DMS 273 treated with DMSO at 0.1 percent for 48 hours (cell line): ENCODE data around the gene CSMD2.

Experiments used
- DNase-seq: peaks from one replicate; lab custom pipeline; 2025; lab: John Stamatoyannopoulos, UW

Gene CSMD2

DNA sequence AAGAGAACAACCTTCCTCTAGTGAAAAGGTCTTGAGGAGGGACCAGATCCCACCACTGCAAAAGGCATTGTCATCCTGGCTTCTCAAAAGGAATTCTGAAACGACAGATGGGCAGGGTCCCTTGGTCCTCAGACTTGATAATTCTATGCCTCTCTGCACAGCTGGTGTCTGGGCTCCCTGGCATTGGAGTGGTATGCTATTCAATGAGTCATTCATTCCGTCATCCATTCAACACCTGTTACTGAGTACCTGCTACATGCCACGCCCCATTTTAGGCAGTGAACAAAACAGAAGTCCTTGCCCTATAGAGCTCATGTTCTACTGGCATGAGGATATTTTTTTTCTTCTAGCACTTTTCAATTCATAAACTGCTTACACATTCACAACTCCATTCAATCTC lies 347.0 kb downstream of the CSMD2 start:
- peak; percentile 38 for DNase-seq

DNA sequence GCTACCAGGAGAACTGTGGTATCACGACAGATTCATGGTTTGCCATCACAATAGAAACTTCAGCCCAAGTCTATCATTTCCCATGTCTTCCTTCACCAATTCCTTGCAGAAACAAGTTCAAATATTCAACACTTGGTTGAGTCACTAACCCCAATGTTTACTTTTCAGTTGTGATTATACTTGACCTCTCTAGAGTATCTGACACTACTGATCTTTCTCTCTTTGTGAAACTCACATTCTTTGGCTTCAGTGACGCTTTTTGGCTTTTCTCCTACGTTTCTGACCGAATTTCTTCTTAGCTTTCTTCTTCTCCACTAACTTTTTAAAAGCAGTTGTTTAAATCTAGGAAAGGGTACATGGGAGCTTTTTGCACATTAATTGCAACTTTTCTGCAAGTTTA lies 350.0 kb downstream of the CSMD2 start:
- DNase-seq: no peak

DNA sequence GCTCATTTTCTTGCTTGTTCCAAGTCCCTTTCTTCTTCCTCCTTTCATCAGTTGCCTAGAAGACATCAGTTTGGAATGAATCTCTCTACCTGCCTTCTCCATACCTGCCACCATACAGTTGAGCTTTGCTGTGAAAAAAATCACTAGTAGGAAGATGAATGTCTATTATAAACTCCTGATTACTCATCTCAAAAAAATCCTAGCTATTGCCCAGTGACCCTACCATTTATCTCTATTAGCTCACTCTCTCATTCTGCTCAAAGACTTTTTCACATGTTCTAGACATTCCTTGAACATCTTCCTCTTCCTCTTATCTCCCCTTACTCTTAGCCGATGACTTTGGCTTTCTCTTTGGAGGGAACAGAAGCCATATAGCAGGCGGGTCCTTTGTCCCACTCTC lies 350.9 kb downstream of the CSMD2 start:
- DNase-seq: no peak

DNA sequence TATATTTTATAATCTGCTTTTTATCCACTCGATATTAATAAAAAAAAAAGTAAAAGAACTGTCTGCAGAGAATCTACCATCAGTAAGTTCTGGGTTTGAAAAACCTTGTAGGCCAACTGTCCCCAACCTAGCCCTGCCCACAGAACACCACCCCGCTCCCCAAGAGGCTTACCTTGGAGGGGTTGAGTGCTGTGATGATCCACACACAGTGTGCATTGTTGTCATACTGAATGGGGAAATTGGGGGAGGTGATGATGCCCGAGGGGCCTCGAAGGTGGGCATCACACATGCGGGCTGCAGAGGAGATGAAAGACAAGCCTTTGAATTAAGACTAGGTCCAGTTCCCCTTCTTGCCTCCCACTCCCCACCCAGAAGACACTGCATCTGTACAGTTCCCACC lies 354.5 kb downstream of the CSMD2 start:
- DNase-seq: no peak

DNA sequence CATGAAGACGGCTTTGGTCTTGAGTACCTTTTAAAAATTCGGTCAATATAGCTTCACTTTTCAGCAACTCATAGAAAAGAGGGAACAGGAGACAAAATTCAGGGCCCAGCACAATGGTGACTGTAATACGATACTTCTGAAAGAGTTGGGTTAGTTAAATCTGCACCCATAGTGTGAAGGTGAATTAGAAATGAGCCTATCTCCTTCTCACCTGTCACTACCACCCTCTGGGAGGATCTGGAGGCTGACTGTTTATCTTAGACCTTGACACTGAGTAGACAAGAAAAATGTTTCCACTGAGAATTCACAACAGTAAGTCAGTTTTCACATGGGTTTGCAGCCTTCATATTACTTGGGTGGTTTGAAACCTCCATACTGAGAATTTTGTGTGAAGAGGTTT lies 359.0 kb downstream of the CSMD2 start:
- DNase-seq: no peak

DNA sequence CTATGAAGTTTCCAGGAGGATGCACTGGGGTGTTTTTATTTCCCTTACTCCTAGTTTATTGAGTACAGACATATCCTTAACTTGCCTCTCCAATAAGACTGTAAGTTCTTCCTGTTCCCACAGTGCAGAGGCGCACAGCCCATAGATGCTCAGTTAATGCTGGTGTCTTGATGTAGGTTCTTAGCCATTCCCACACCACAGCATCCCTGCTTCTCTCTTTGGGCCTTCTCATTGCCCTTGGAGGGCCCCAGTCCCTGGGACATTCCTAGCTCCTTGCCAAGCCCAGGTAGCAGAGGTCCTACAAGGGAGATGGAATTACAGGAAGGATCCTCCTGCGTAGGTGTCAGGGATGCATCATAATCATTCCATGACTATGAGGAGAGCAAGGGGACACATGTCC lies 362.8 kb downstream of the CSMD2 start:
- DNase-seq: no peak

DNA sequence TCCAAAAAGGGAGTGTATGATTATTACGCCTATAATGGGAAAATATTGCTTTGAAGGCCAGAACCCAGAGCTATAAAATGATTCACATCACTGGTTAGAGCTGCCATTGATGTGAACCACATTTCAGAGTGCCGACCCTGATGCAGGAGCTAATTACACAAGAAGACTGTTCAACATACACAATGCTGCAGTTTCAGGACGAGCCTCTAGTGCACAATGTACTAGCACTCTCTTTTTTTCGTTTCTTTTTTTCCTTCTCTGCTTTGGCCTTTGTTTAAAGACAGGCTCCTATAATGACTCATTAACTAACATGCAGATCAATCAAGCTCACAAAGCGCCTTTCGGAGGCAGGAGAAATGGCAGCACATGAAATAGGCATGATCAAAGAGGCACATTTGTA lies 367.2 kb downstream of the CSMD2 start:
- DNase-seq: no peak

DNA sequence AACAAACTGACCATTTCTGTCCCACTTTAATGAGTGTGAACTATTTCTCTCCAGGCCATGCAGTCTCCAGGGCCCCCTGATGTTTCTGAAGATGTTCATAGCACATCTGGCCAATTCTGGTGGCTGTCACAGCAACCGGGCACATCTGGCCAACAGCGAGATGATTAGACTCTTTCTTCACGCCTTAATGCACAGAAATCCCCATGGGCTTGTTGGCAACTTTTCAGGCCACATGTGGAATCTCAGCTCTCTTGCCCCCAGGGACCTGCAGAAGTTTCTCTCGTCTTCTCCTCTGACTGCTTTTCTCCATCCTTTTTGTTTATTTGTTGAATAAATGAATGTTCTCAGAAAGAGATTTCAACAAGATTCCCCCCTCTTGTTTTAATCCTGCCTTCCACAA lies 372.4 kb downstream of the CSMD2 start:
- no peak for DNase-seq

DNA sequence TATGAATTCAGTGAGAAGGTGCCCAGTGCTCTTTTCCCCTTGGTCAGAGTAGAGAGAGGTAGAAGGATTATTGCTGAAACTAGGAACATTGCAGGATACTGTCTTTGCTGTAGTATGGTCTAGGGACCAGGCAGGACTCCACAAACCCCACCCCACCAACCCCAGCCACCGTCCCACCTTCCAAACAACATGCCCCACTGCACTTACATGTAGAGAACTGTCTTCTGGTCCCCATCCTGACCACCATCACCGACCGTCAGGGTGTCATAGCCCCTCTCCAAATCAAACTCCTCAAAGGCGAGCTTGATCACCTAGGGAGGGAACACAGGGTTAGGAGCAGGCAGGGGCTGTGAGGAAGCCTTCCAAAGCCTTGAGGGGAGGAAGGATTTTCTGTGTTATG lies 372.8 kb downstream of the CSMD2 start:
- no peak for DNase-seq

DNA sequence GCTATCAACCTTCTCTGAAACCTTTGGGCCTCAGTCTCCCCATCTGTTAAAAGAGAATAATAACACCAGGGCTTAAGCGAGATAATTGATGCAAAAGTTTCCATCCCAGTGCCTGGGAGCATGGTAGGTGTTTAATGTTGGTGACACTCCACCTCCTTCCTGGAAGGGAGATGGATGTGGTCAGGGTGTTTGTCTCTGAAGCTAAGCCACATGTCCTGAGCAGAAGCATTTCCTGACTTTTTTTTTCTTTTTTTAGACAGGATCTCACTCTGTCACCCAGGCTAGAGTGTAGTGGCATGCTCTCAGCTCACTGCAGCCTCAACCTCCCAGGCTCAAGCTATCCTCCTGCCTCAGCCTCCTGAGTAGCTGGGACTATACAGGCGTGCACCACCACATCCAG lies 373.8 kb downstream of the CSMD2 start:
- no peak for DNase-seq

DNA sequence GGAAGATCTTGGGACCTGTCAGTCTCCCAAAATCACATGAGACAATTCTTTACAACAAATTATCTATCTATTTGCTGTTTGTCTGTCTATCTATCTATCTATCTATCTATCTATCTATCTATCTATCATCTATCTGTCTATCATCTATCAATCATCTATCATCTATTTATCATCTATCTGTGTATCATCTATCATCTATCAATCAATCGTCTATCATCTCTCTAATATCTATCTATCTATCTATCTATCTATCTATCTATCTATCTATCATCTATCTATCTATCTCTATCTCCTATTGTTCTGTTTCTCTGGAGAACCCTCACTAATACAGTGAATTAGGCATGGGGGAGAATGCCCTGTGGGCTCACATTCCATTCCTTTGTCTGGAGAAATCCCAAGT lies 374.5 kb downstream of the CSMD2 start:
- no peak for DNase-seq

DNA sequence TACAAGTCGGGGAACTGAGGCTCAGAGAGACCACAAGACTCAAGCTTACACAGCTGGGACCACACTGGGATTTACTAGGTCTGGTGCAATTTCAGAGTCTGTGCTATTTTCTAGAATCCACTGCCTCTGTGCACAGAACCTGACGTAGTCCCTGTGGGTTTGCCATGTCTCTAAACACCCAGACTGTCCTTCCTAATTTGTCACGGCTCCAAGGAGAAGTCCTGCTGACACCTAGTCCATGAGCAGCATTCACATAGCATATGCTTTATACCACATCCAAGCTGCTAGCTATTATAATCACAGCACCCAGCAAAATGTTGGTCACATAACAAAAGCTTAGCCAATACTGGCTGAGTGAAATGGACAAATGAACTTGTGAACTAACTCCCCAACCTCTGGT lies 380.2 kb downstream of the CSMD2 start:
- DNase-seq: no peak

DNA sequence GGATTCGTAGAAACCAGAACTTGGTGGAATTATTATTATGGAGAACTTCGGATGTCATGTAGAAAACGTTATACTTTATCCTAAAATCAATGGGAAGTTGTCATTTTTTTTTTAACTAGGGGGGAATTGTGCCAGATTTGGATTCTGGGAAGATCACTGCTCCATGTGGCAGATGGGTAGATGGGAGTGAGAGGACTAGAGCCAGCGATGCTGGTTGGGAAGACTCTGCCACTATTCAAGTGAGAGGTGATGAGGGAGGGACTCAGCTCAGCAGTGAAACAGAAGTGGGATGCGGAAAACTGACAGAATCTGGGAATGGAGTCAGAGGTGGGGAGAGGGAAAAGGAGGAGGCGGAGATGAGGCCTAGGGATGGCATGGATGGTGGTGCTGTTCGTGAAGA lies 382.3 kb downstream of the CSMD2 start:
- DNase-seq: no peak

DNA sequence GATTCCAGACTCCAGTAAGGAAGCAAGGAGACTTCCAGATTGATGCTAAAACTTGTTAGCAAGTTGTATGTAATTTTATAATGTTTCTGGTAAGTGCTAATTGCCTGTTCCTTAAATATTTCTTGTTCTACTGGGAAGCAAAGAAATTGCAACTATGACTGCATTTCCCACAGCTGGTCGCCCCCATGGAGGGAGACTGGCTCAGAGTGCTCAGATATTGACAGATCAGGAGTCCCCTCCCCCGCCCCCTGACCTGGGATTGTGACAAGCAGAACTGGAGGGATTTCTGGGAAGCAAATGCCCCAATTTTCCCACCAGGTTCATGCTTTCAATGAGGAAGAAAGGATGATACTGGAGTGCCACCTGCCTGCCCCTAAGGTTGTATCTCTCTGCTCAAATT lies 383.4 kb downstream of the CSMD2 start:
- DNase-seq: no peak

DNA sequence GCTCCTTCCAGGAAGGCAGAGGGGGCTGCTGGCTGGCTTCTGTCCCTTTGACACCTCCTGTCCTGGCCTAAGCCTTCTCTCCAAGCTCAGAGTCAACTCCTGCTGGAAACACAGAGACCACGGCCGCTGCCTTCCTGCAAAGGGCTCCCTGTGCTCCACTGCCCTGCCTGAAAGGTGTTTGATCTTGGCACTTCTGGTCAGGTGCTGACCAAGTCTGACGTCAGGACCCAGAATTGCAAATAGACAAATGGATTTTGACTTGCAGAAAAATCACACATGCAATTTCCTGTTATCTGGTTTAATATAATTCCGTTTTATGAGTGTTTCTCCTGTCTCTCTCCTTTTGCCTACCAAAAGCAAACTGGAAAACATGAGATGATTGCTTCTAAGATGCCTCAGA lies 387.7 kb downstream of the CSMD2 start:
- no peak for DNase-seq

DNA sequence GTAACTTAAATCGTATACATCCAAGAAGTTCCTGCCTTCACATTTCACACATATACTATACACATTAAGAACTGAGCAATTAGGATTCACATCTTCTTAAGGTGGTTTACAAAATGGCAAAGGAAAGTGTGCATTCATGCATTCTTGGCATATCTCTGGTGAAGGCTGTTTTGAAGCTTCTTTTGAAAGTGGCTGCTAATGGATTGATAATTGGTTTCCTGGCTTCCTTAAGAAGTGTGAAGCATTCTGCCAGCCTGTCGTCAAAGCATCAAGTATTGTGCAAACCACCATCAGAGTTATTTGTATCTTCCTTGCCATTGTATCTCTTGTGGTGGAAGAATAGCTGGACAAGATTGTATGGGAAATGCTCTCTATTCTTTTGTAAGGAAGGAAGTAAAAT lies 396.2 kb downstream of the CSMD2 start:
- no peak for DNase-seq

DNA sequence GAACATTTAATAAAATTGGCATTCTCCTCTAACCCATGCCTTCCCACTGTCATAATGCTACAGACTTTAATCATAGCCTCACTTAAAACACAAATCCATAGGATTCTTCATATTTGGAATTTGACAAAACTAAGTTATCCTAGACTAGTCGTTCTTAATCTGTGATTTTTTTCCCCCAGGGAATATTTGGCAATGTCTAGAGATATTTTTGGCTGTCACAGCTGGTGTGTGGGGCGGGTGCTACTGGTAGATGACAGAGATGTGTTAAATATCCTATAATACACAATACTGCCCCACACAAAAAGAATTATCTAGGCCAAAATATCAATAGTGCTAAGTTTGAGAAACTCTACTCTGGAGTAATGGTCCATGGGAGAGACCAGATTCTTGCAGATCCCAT lies 396.9 kb downstream of the CSMD2 start:
- DNase-seq: no peak

DNA sequence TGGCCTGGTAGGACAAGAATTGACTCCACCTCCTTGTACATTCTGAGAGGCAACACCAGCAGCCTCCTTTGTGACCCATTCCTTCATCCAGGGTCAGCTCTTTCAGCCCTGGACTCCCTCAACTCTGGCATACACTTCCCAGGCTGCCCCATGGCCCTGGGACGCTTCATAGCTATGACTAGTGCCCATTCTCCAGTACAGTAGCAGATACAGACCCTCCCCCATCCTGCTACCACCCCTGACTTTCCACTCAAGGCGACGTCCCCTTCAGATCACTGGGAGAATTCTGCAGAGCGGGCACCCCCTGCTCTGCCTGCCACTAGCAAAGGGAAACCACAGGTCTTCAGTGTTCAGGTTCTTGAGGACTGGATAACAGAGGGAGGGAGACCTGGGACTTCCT lies 400.9 kb downstream of the CSMD2 start:
- DNase-seq: no peak

DNA sequence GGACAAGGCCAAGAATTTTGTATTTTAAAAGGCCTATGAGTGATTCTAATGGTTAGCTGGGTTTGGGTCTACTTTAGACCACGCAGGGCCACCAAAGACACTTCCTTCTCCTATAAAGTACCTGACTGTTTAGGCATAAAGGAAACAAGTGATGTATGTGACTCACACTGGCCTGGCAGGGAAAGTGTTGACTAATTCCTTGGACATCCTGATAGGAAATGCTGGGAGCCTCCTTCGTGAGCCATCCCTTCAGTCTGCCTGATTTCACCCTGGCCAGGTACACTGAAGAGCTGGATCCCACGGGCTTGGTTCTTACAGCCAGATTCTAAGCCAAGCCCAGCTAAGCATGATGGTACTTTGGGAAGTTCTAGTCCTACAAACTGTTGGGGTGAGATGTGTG lies 401.6 kb downstream of the CSMD2 start:
- DNase-seq: no peak

DNA sequence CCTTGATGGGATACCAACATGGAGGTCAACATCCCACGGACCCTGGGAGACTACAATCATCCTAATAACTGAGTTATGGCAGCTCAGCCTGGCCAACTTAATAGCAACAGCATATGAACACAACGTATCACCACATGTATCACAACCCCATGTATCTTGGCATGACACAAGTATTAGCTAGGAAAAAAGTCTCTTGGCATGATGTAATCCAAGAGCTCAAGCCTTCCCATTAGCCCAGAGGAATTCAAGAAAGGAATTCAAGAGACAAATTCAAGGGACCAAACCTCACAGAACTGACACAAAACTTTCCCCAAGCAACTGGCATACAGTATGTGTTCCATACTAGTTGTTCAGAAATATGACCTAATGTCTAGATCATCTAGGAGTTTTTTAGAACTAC lies 402.1 kb downstream of the CSMD2 start:
- DNase-seq: no peak

DNA sequence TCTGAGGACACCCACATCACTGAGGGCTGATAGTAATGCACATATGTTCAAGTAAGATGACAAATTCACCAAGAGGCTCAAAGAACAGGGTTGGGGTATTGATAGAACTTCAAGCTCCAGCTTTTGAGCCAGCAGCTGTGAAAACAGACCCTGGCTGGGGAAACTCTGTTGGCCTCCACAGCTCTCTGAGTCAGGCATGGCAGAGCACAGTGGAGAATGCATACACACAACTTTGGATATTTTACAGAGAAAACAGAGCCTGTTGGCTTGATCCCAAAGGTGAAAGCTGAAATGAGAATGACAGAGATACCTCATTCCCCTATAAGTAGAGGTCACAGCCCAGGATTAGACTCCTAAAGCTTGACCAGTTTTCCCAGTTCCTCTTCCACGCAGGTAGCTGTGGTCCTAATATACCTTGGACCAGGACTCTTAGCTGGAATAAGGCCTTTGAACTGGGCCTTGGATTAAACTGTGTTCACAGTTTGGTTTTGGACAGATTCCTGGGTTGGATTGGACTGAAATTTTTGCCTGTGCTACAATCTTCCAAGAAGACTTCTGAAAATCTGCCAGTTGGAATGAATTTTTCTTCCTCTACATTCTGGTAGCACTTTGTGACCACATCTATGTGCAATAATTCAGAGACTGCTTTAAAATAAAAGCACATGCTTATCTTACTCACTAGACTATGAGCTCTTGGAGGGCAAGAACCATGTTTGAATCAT lies 402.8 kb downstream of the CSMD2 start:
- DNase-seq: no peak

DNA sequence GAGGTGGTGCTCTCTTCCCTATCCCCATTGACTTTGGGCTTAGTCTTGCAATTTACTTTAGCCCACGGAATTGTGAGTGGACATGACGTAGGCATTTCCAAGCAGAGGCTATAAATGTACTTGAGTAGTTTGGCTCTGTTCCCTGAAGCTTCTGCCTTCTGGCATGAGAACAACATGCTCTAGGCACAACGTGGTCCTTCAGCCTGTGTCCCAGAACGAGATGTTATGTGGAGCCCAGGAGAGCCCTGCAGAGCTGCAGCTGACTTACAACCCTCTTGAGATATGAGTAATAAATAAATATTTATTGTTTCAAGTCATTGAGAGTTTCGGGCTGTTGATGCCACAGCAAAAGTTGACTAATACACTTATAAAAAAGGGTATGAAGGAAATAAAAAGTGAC lies 406.3 kb downstream of the CSMD2 start:
- DNase-seq: no peak

DNA sequence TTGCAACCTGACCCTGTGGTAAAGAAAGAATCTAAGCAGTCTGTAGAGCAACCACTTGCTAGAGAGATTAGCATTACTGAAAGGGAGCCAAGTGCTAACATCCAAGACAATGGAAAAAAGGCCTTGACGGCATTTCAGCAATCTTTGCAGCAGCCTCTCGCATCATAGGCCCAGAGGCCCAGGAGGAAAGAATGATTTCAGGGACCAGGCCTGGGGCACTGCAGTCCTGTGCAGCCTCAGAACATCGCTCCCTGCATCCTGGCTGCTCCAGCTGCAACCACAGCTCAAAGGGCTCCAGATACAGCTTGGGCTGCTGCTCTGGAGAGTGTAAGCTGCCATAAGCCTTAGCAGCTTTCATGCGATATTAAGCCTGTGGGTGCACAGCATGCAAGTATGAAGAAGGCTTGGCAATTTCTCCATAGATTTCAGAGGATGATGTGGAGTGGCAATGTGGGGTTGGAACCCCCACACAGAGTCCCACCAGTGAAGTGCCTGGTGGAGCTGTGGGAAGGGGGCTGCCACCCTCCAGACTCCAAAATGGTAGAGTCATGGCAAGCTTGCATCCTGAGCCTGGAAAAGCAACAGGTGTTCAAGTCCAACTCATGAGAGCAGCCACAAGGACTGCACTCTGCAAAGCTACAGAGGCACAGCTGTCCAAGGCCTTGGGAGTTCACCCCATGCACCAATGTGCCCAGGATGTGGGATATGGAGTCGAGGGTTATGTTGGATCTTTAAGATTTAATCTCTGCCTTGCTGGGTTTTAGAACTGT lies 411.8 kb downstream of the CSMD2 start:
- DNase-seq: no peak

DNA sequence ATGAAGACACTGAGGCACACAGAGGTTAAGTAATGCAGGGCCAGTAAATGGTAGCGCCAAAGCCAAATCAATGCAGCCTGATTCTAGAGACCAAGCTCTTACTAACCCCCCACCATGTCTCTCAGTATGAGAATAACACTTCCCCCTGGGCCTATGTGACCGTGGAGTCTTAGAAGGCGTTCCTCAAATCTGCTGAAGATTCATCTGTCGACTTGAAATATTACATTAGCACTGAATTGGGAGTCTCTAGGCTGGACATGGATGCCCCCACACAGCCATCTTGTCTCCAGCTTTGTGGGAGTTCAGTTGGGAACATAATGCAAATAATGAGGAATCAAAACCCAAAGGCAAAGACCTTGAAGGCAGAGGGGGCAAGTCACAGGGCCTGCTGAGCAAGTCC lies 419.1 kb downstream of the CSMD2 start:
- DNase-seq: no peak
